HG03457 (cell line): ENCODE results near the gene SKP1.
A peak's percentile ranks its signal among the peaks of the same experiment; 100 is the strongest.
"Not testable (repeated sequence)": the region's sequence is repeated elsewhere in the genome, so short reads cannot be mapped to it uniquely, and the experiment has no call there.

Experiments used
- ATAC-seq: cut with Tn5 transposase; IDR thresholded peaks from one replicate; pipeline ENCODE4 v1.9.1; 2021; ENCODE audit warnings: moderate number of reproducible peaks; ENCODE audit not compliant: unreplicated experiment

Gene SKP1

DNA sequence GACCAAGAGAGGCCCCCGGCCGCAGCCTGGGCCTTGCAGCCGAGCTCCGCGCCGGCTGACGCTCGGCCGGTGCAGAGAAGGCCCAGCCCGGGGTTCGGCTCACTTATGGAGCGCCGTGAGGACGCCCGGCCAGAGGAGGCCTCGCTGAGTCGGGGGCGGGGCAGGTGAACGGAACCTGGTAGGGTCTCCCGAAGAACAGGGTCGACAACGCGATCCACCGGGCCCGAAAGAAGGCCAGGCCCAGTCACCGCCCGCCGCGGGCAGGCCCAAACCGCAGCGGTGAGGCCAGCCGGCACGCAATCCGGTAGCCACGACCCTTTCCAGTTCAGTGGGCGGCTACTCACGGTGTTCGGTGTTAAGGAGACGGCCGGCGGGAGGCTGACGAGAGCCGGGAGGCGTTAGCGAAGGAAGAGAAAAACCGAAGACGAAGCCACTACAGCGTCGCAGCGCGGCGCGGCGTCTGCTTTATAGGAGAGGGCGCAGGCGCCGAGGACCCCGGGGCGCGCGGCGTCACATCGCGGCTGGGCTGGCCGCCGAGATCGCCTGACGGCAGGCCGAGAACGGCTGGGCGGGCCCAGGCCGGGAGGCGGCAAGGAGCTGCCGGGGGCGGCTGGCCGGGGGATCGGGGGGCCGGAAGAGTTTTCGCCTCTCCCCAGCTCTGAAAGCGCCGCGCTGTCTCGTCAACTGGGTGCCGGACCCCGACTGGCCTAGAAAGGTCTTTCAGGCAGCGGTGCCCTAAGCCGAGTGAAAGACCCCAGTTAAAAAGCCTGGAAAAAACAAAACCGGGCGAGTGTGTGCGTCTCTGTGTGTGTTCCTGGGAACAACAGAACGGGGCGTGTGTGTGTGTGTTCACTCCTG, at the start of gene SKP1:
Gene SKP1 (minus strand): TSS at position 440 of the 858 bp plus-strand sequence. CDS start 2,928 bp downstream, outside the sequence.
- ATAC-seq = peak; percentile 66

DNA sequence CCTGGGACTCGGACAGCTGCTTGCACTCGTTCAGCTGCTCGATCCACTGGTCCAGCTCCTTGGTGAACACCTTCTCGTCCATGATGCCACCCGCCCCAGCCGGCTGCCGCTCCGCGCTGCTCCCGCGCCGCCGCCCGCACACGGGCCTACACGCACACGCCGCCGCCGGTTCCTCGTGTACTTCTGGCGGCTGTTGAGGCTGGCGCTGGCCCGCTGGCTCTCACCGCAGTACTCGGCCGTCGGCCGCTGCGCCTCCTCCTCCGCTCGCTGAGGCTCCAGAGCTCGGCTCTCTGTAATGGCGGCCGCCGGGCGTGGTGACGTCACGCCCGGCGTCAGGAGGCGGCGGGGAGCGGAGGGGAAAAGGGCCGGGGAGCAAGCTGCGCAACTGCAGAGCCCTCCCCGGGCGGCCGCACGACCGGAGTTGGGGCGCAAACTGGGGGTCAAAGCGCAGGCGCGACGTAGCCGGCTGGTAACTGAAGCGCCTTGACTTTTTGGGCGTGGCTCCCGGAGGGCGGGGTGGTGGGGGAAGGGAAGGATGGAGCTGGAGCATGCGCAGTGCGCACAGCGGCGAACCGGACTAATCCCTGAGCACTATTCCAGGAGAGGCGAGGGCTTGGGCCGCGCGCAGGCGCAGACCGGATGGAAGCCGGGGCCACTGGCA, 49.2 kb upstream of the SKP1 start, which contains the start of gene PPP2CA:
Gene PPP2CA (minus strand): TSS at position 294 of the 661 bp plus-strand sequence. CDS start 212 bp downstream, at position 82.
- peak; percentile 76 for ATAC-seq

DNA sequence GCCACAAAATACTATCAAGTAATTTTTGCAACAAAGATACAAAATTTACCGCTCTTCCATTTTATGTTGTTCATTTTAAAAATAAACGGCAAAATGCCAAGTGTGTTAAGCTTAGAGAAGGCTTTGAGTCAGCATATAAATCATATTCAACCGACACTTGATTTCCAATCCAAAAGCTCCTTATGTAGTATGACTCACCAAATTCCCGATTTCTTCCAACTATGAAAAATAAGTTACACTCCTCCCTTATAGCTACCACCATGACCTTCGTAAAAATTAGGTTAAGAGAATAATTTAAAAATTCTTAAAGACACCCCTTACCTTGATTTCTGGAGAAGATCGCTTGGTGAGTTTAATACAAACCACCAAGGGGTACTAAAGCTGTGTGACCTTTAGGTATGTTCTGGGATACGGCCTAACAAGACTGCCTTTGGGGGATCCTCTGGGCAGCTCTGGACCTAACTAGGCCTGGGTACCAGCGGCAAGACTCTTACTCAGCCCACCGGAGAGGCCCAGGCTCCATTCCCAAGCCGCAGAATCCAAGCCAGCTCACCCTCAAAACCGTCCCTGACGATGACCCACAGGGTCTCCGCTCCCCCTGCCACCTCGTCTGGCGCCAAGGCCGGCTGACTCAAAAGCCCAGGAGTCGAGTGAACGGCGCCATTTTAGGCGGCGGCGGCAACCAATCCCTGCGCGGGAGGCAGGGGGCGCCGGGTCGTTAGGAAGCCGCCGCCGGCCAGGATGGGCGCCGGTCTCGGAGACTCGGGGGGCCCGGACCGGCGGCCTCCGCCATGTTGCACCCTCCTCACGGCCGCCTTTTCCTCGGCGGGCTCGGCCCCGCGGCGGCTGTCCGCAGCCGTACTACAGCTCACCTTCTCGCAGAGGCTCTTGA, 48.4 kb upstream of the SKP1 start:
- peak; percentile 18 for ATAC-seq

DNA sequence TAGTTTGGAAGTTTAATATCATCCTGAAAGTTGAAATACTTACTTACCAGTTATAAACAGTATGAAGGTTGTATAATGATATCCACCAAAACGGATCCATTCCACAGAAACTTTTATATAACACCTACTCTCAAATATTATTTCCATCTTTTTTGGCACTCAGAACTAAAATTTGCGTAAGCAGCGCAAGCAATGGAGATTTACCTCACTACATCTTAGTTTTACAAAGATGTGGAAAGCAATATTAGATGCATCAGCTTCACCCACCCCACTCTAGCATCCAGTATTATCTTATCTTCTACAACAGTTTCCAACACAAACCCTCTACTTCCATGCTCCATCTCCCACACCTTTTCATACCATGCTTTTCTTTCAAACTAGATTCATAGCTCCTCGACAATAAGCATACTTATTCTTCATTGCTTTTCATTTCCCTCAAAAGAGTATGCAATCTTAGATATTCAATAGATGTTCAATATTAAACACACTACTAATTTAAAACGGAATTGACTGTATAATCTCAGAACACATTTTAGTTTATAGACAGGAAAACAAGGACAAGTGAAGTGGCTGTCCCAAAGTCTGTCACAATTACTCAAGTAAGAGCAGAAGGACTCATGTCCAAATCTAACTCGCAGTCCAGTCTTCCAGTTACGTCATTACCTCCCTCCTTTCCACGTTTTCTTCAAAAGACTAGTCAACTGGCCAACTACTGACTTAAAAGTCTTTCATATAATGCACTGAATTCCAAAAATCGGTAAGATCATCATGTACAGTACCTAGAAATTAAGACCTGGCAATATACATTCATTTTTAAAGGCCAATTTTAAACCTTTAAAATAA, 46.9 kb upstream of the SKP1 start:
- no peak for ATAC-seq

GRCh38 chr5:134221690-134222089, 44.9 kb upstream of the SKP1 start:
- not testable (repeated sequence) for ATAC-seq

DNA sequence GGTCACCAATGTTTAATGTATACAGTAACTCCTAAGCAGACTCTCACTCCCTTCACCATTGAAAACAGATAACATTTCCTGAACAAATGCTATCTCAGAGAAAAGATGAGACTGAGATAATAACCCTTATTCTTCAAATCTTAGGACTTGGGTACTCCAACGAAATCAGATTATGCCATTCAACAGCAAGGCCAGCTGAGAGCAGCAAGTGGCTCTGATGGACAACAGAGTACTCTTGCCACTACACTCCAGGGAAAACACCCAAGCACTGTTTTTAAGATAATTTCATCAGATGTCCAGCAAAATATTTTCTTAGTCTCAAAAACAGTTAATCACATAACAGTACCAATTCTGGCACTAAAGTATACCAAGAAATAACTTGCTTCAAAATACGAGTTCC, 39.0 kb upstream of the SKP1 start:
- ATAC-seq = no peak

DNA sequence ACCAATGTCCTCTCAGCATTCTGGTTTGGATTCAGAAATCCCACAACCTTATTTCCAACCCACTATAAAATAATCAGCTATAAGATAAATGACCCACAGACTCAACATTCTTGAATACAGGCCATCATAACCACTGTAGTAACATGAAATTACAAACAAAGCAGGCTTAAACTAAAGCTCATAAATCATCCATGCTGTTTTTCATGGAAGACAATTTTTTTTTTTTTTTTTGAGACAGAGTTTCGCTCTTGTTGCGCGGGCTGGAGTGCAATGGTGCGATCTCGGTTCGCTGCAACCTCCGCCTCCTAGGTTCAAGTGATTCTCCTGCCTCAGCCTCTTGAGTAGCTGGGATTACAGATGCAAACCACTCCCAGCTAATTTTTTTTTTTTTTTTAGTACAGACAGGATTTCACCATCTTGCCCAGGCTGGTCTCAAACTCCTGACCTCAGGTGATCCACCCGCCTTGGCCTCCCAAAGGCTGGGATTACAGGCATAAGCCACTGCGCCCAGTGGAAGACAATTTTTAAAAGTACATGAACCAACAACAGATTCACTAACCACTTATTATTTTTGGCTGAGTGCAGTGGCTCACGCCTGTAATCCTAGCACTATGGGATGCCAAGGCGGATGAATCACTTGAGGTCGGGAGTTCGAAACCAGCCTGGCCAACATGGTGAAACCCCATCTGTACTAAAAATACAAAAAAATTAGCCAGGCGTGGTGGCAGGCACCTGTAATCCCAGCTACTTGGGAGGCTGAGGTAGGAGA, 34.7 kb upstream of the SKP1 start:
- ATAC-seq = not testable (repeated sequence)

- ATAC-seq = no peak
Observed at GRCh38 chr5:134209477-134210245, 32.9 kb upstream of the SKP1 start.

- ATAC-seq = no peak
Observed at GRCh38 chr5:134207696-134208095, 30.9 kb upstream of the SKP1 start.

DNA sequence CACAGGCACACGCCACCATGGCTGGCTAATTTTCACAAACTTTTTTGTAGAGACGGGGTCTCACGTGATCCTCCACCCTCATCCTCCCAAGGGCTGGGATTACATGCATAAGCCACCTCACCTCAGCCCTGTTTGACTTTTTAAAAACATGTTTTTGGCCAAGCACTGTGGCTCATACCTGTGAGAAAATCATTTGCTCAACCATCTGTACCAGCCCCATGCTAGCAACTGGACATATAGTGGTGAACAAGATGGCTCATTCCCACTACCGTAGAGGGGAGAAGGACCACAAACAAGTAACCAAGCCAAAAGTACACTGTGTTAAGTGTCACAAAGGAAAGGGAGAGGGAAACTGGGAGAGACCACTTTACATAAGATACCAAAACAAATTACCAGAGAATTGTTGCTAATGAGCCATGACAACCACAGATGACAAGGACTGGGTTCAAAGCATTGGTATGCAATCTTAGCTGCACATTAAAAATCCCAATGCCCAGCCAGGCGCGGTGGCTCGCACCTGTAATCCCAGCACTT, 29.9 kb upstream of the SKP1 start:
- no peak for ATAC-seq

DNA sequence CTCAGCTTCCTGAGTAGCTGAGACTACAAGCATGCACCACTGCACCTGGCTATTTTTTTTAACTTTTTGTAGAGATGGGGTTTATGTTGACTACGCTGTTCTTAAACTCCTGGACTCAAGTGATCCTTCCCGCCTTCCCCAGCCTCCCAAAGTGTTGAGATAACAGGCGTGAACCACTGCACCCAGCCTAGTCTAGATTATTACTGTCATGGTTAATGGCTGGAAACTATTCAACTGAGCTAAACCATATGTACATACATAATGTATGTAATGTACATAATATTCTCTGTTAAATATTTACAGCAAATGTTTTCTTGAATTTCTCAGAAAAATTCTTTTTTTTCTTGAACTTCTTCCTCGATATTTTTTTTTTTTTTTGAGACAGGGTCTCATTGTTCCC, 27.8 kb upstream of the SKP1 start:
- ATAC-seq = no peak

DNA sequence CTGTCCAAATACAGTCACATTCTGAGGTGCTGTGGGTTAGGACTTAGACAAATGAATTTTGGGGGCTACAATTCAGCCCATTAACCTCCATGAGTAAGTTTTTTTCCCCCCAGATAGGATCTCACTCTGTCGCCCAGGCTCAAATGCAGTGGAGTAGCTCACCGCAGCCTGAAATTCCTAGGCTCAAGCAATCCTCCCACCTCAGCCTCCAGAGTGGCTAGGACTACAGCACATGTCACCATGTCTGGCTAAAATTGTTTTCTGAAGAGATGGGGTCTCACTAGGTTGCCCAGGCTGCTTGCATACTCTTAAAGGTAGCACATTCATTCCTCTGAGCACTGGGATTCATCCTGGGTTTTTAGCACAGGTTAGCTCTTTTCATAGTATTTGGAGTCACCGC, 26.9 kb upstream of the SKP1 start:
- ATAC-seq = no peak

- no peak for ATAC-seq
Observed at GRCh38 chr5:134195666-134196065, 18.9 kb upstream of the SKP1 start.

DNA sequence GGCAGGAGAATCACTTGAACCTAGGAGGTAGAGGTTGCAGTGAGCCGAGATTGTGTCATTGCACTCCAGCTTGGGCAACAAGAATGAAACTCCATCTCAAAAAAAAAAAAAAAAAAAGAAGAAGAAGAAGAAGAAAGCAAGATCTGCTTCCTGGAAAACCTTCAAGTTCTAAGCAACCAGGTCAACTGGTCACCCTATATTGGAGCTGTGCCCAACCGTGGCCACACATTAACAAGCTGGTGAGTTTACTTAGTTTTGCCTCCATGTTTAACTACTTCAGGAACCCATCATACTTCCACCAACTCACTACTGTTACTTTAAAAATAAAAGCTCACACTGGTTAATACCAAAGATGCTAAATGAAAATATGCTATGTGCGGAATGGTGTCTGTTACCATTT, 12.3 kb upstream of the SKP1 start:
- no peak for ATAC-seq

DNA sequence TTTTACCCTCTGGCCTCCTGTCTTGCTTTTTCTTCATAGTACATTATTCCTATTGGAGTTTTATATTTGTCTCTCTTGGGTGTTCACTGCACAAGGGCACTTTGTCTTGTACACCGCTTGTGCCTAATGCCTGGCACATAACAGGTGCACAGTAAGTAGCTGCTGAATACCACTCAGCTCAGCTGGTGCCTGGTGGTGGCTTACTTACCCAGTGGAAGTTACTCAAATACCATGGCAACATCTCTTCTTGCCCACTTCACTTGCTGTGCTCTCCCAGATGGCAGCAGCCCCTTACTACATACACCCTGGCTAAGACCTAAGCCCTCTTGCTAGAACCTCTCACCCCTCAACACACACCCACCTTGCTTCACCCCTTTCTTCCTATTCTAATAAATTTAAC, 11.3 kb upstream of the SKP1 start:
- no peak for ATAC-seq

DNA sequence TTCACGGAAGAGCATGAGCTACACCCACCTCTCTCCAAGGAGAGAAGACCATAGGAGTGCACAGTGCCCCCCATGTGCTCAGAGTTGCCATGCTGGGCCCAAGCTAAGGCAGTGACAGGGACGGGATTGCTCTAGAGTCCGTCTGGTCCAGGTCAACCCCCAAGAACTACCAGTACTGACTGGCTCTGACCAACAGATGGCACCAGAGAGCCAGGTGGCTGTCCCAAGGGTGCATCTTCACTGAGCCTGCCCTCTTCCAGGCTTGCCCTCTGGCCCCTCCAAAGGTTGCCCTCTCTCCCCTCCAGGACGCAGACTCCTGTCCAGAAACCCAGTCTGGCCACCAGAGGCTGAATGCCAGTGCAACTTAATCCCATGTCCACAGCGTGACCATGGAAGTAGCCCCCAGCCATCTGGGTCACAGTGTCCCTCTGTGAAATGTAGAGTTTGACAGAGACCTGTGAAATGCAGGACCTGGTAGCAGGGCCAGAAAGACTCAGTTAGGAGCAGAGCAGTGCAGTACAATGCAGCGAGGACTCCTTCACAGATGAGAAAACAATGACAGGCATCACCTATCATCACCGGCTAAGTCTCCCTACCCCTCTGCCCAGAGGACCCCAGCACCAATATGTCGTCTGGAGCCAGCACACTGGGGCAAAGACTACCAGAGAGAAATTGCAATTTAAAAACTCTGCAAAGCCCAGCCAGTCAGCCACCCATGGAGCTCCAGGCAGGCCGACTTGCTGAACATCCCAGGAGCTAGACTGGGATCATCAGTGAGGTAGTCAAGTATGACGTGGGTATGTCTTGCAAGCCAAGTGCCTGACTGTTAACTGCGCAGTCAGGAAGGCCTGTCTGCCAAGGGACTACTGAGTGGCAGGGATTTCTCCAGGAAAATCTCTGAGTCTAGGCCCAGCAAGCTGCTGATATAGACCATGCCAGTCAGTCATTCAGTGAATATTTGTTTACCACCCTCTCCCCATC, 7.7 kb upstream of the SKP1 start:
- no peak for ATAC-seq

DNA sequence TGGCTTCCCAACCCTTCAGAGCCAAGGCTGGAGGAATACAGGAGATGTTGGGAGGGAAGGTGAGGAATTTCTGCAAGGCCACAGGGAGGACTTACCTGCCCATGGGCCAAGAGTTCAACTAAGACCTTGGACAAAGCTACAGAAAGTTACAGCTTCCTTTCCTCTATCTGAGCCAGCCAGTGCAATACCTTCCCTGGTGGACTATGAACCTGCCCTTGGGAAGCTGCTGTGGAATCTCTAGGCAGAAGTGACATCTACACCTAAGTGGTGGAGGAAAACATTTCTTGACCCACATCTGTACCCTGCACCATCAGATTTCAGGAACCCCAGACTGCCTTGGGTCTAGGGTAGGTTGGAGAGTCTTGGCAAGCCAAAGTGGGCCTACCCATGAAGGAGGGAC, 6.7 kb upstream of the SKP1 start:
- ATAC-seq = no peak

DNA sequence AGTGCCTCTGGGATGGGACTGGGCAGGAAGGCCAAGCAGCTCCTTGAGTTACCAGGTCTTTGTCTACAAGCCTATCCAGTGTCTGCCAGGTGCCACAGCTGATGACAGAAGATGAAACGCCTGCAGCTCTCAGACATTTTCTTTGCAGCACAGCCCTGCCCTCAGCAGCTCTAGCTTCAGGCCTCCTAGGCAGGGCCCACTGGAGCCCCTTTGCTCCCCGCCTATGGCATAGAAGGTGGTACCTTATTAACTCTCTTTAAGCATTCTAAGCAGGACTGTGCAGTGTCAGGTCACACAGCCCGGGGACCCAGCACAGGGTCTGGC, 1.3 kb upstream of the SKP1 start:
- no peak for ATAC-seq
